ENCODE results near the gene NAA15.
"Not testable (repeated sequence)": the region's sequence is repeated elsewhere in the genome, so short reads cannot be mapped to it uniquely, and the experiment has no call there.

NAA15 gene

DNA sequence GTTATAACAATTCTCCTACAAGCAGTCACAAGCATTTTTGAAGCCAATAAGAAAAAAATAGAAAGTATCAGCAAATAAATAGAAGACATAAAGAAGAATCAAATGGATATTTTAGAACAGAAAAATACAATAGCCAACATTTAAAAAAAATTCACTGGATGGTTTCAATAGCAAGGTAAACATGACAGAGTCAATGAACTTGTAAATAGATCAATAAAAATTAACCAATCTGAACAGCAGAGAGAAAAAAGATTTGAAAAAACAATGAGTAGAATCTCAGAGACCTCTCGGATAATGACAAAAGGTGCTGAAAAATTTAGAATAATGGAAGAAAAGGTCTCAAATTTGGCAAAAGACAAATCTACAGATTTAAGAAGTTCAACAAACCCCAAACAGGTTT lies 119.3 kb downstream of the NAA15 start:
- peaks cover 14% of the 10 kb centered on the region for H3K36me3 Mint-ChIP-seq
- peaks cover 8% of the 10 kb centered on the region for H3K4me1 Mint-ChIP-seq (ENCODE audit: low read depth)
- peaks cover 4% of the 10 kb centered on the region for H3K9me3 Mint-ChIP-seq (ENCODE audit: low read depth)
- no peak overlapping the region for H3K27ac Mint-ChIP-seq
- H3K4me3 Mint-ChIP-seq: no peak overlapping the region
- no peaks in the 10 kb centered on the region for H3K27me3 Mint-ChIP-seq

DNA sequence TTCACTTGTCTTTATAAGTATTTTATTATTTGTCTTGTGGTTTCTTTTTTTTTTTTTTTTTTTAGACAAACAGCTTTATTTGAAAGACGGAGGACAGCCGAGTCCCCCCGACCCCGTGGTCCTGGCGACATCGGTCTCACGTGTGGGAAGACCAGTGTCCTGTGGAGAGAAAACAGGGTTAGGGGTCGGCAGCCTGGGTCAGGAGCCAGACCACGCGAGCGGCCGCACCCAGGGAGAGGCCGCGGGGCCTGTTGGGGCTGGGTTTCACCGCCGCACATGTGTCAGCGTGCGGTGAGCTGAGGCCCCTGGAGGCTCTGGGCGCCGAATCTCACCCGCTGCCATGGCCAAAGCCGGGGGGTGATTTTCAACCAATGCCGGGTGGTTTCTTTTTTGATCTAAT lies 134.8 kb downstream of the NAA15 start:
- Mint-ChIP-seq H3K4me3 (no peak overlapping the region), H3K36me3 (peaks cover 44% of the 10 kb centered on the region), H3K27me3 (no peaks in the 10 kb centered on the region), H3K4me1 (ENCODE audit: low read depth) (peaks cover 5% of the 10 kb centered on the region), H3K27ac (no peak overlapping the region), H3K9me3 (ENCODE audit: low read depth) (peaks cover 26% of the 10 kb centered on the region)

DNA sequence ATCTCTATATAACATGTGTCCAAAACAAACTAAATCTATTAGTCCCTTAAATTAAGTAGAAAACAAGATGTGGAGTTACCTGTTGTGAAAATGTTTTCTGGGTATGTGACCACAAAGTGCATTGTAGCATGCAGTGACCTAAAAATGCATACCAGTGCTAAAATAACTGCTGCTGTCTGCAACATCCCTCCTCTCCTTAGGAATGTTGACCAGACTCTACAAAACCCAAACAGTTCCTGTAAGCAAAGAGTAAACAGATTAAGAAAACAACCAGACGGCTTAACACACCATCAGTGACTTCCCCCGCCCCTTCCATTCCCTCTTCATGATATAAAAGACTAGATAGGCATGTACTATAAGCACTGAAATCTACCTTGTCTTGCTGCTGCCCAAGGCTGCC lies 136.8 kb downstream of the NAA15 start:
- Mint-ChIP-seq H3K4me1 (ENCODE audit: low read depth) (peaks cover 5% of the 10 kb centered on the region), H3K36me3 (peaks cover 39% of the 10 kb centered on the region), H3K9me3 (ENCODE audit: low read depth) (peaks cover 21% of the 10 kb centered on the region), H3K4me3 (no peak overlapping the region), H3K27me3 (no peaks in the 10 kb centered on the region), H3K27ac (no peak overlapping the region)

DNA sequence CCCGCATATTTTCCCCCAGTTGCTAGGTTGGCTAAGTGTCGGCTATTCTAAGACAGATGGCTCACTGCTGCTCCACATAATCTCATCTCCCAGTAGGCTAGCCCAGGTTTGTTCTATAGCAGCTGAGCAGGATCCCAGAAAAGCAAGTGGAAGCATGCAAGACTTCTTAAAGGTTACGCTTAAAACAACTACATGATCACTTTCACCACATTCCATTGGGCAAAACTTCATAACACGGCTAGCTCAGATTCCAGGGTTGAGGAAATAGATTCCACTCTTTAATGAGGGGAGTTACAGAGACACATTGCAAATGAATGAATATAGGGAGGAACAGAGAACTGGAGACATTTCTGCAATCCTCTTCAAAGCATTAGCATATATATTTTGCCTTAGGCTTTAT lies 139.7 kb downstream of the NAA15 start:
- Mint-ChIP-seq H3K9me3 (ENCODE audit: low read depth) (peaks cover 21% of the 10 kb centered on the region), H3K27me3 (no peaks in the 10 kb centered on the region), H3K4me1 (ENCODE audit: low read depth) (no peaks in the 10 kb centered on the region), H3K27ac (no peak overlapping the region), H3K4me3 (no peak overlapping the region), H3K36me3 (peaks cover 33% of the 10 kb centered on the region)

DNA sequence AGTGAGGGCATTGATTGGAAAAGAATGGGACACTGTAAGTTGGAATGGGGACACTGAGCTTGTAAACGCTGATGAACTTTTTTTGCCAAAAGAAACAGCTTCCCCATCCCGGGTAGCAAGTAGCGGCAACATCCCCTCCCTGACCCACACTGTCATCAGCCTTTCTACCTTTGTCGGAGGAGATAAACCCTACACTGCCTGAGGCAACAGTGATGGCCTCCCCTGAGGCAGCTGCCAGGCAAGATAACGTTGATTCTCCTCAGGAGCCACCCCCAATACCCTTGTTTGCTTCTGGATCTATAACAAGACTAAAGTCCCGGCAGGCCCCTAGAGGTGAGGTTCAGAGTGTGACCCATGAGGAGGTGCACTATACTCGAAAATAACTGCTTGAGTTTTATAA lies 142.4 kb downstream of the NAA15 start:
- H3K27ac Mint-ChIP-seq: no peak overlapping the region

DNA sequence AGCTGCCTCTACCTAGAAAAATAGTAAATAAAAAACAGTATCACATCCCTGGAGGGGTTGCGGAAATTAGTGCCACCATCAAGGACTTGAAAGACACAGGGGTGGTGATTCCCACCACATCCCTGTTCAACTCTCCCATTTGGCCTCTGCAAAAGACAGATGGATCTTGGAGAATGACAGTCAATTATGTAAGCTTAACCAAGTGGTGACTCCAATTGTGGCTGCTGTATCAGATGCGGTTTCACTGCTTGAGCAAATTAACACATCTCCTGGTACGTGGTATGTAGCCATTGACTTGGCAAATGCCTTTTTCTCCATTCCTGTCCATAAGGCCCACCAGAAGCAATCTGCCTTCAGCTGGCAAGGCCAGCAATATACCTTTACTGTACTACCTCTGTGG lies 143.6 kb downstream of the NAA15 start:
- not testable (repeated sequence) for H3K4me1 Mint-ChIP-seq (ENCODE audit: low read depth); H3K4me3 Mint-ChIP-seq; H3K27me3 Mint-ChIP-seq; H3K36me3 Mint-ChIP-seq; H3K9me3 Mint-ChIP-seq (ENCODE audit: low read depth); H3K27ac Mint-ChIP-seq

More for the DNA sequence above, 142.4 kb downstream of the NAA15 start:
- Mint-ChIP-seq H3K9me3 (ENCODE audit: low read depth) (peaks cover 6% of the 10 kb centered on the region), H3K4me3 (no peak overlapping the region), H3K27me3 (no peaks in the 10 kb centered on the region), H3K36me3 (peaks cover 15% of the 10 kb centered on the region), H3K4me1 (ENCODE audit: low read depth) (no peaks in the 10 kb centered on the region)

DNA sequence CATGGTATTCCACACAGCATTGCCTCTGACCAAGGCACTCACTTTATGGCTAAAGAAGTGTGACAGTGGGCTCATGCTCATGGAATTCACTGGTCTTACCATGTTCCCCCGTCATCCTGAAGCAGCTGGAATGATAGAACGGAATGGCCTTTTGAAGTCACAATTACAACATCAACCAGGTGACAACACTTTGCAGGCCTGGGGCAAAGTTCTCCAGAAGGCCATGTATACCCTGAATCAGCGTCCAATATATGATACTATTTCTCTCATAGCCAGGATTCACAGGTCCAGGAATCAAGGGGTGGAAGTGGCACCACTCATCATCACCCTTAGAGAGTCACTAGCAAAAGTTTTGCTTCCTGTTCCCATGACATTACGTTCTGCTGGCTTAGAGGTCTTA lies 145.8 kb downstream of the NAA15 start:
- H3K27me3 Mint-ChIP-seq; H3K9me3 Mint-ChIP-seq (ENCODE audit: low read depth); H3K4me3 Mint-ChIP-seq; H3K4me1 Mint-ChIP-seq (ENCODE audit: low read depth); H3K27ac Mint-ChIP-seq; H3K36me3 Mint-ChIP-seq: not testable (repeated sequence)

DNA sequence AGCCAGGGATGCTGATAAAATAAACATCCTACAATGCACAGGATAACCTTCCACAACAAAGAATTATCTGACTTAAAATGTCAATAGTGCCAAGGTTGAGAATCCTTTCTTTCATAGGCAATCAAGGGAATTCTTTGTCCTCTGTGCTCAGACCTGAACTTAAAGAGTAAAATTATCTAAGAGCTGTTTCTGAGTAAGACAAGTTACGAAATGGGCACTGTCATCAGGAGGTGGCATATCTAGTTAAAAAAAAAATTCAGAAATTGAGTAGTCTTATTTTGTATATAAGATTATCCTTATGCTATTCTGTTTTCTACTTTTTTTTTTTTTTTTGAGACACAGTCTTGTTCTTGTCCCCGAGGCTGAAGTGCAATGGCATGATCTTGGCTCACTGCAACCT lies 149.3 kb downstream of the NAA15 start:
- H3K9me3 Mint-ChIP-seq (ENCODE audit: low read depth): no peaks in the 10 kb centered on the region
- peaks cover 30% of the 10 kb centered on the region for H3K4me1 Mint-ChIP-seq (ENCODE audit: low read depth)
- H3K4me3 Mint-ChIP-seq: no peak overlapping the region
- no peaks in the 10 kb centered on the region for H3K36me3 Mint-ChIP-seq
- H3K27me3 Mint-ChIP-seq: no peaks in the 10 kb centered on the region
- no peak overlapping the region for H3K27ac Mint-ChIP-seq

DNA sequence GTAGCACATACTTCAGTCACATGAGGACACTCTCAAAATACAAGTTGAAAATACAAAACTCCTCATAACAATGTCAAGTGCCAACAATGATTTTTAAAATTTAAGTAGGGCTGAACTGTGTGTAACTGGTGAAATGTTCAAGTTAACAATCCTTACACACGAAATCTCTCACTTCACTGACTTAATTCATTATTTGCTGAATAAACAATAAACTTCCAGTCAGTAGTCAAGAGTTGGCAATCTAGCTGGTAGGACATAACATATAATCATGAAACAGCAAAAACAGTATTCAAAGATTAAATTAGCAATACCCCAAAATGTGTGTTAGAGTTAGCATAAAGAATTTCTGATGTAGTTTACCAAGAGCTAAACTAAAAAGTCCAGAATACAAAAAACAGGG lies 150.7 kb downstream of the NAA15 start:
- H3K4me3 Mint-ChIP-seq: peak overlapping the region; percentile 95
- no peaks in the 10 kb centered on the region for H3K9me3 Mint-ChIP-seq (ENCODE audit: low read depth)
- H3K36me3 Mint-ChIP-seq: no peaks in the 10 kb centered on the region
- peaks cover 43% of the 10 kb centered on the region for H3K4me1 Mint-ChIP-seq (ENCODE audit: low read depth)
- no peaks in the 10 kb centered on the region for H3K27me3 Mint-ChIP-seq
- peak overlapping the region; percentile 98 for H3K27ac Mint-ChIP-seq

DNA sequence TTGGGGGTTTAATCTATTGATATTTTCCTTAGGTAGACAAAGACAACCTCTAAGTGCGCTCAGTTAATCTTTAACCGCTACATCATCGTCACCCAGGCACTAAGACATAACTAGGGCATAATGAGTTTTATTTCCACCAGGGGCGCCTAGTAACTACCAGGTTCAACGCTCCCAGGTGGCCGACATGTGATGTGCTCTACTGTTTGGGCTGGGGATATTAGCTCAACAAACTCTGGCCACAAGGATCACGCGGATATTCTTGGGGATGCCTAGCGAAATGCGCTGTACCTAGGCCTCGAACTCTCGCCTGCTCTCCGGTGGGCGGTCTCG lies 151.7 kb downstream of the NAA15 start:
- H3K36me3 Mint-ChIP-seq: no peaks in the 10 kb centered on the region
- H3K27me3 Mint-ChIP-seq: no peaks in the 10 kb centered on the region
- H3K9me3 Mint-ChIP-seq (ENCODE audit: low read depth): no peaks in the 10 kb centered on the region
- H3K27ac Mint-ChIP-seq: peak overlapping the region; percentile 98
- H3K4me1 Mint-ChIP-seq (ENCODE audit: low read depth): peaks cover 53% of the 10 kb centered on the region
- peak overlapping the region; percentile 95 for H3K4me3 Mint-ChIP-seq

DNA sequence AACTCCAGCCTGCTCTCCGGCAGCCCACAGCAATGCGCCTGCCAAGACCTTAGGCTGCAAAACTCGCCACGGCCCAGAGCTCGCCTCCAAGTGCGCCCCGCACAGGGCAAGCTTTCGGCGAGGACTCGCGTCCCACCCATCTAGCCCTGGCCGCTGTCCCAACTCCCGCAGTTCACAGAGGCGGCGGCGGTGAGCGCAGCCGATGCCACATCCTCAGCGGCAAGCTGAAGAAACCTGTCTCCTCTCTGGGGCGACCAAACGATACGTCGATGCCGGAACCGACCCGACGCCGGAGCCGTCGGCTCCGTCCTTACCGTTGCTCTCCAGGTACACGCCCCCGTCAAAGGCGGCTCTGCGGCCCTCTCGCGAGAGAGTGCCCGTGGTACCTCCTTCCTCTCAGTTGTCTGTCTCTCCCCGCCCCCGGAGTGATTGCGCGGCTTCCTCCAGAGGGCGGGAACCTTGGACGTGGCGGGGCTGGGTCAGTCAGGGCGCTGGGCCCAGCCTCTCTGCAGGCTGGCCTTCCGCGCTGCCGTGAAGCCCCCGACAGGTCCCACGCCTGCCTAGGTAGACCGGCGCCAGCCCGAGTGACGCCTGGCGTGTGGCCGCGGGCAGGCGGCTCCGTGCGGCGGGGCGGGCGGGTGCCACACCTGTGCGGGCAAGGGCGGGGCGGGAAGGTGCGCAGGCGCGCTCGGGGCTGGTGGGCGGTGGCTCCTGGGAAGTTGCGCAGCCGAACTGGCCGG lies 152.2 kb downstream of the NAA15 start:
- H3K4me1 Mint-ChIP-seq (ENCODE audit: low read depth): peaks cover 58% of the 10 kb centered on the region
- no peaks in the 10 kb centered on the region for H3K36me3 Mint-ChIP-seq
- peak overlapping the region; percentile 98 for H3K27ac Mint-ChIP-seq
- no peaks in the 10 kb centered on the region for H3K9me3 Mint-ChIP-seq (ENCODE audit: low read depth)
- peak overlapping the region; percentile 95 for H3K4me3 Mint-ChIP-seq
- no peaks in the 10 kb centered on the region for H3K27me3 Mint-ChIP-seq

DNA sequence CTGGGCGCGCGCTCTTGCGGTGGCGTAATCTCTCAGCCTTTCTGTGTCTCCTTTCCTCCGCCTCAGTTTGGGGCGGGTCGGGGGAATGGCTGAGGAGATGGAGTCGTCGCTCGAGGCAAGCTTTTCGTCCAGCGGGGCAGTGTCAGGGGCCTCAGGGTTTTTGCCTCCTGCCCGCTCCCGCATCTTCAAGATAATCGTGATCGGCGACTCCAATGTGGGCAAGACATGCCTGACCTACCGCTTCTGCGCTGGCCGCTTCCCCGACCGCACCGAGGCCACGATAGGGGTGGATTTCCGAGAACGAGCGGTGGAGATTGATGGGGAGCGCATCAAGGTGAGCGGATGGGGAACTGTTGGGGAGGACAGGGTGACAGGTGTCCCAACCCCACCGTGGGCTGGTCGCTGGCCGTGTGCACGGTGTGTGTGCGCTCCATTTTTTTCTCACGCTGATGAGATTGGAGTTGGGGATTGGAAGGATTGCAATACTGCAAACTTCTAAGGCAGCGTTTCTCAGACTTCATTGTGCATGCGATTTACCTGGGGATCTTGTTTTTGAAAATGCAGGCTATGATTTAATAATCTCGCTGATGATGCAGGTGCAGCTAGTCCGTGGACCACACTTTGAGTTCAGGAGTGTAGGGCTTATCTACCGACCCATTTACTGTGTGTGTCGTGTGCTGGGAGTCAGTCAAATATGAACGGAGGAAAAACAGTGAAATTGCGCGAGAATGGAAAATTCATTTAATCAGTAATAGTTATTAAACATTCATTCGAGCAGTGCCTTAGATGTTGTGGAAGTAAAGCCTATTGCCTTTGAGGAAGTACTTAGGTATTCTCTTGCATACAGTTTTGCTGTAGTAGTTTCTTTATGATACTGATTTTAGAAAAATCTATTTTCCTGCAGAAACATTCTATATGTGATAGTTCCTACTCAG lies 153.1 kb downstream of the NAA15 start, which contains the start of gene RAB33B:
Gene RAB33B (plus strand): TSS at position 11 of the 935 bp plus-strand sequence. CDS start 75 bp downstream, at position 86.
- H3K27ac Mint-ChIP-seq: peak within 1 kb of the TSS; percentile 98
- no peaks in the 10 kb centered on the region for H3K9me3 Mint-ChIP-seq (ENCODE audit: low read depth)
- H3K36me3 Mint-ChIP-seq: no peaks in the 10 kb centered on the region
- H3K4me3 Mint-ChIP-seq: peak within 1 kb of the TSS; percentile 95
- peaks cover 67% of the 10 kb centered on the region for H3K4me1 Mint-ChIP-seq (ENCODE audit: low read depth)
- no peaks in the 10 kb centered on the region for H3K27me3 Mint-ChIP-seq

DNA sequence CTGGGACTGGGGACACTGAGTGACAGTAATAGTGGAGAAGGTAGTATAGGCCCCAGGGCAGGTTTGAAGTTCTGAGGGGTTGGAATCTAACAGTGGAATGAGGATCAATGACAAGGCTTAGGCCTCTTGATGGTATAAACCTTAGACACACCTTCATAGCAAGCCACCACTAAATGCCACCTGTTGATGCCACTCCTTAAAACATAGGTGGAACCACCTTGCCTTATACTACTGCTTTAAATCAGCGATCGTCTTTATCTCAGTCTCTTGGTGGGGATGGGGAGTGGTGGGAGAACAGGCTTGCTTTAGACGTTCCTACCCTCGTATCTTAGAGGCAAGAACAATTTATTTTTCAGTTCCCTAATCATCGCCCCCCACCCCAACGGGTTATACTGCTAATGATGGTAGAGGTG lies 153.8 kb downstream of the NAA15 start:
- no peak overlapping the region for H3K27ac Mint-ChIP-seq
- no peaks in the 10 kb centered on the region for H3K9me3 Mint-ChIP-seq (ENCODE audit: low read depth)
- H3K4me3 Mint-ChIP-seq: peak overlapping the region; percentile 95
- no peaks in the 10 kb centered on the region for H3K36me3 Mint-ChIP-seq
- H3K27me3 Mint-ChIP-seq: no peaks in the 10 kb centered on the region
- peaks cover 72% of the 10 kb centered on the region for H3K4me1 Mint-ChIP-seq (ENCODE audit: low read depth)

DNA sequence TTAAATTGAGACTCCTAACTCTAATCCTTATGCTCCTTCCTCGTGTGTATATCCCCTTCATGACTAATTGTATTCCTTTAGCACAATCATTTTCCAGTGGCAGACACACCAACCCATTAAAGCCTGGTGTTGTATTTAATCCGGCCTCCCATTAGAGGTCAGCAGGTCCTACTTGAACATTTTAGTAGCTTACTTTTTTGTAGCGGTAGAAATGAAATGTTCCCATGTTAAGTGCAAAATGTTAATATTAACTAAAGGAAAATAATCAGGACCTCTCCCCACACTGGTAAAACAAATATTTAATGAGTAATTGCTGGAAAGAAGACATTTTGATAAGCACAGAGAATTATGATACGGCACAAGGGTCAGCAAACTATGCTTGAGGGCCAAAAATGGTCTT lies 156.0 kb downstream of the NAA15 start:
- Mint-ChIP-seq H3K9me3 (ENCODE audit: low read depth) (no peaks in the 10 kb centered on the region), H3K27me3 (no peaks in the 10 kb centered on the region), H3K4me3 (no peak overlapping the region), H3K27ac (no peak overlapping the region), H3K36me3 (no peaks in the 10 kb centered on the region), H3K4me1 (ENCODE audit: low read depth) (peaks cover 70% of the 10 kb centered on the region)

DNA sequence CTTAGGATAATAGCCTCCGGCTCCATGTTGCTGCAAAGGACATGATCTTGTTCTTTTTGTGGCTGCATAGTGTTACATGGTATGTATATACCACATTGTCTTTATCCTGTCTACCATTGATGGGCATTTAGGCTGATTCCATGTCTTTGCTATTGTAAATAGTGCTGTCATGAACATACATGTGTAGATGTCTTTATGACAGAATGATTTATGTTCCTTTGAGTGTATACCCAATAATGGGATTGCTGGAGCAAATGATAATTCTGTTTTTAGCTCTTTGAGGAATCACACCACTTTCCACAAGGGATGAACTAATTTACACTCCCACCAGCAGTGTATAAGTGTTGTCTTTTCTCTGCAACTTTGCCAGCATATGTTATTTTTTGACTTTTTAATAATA lies 157.2 kb downstream of the NAA15 start:
- Mint-ChIP-seq H3K4me1 (ENCODE audit: low read depth) (peaks cover 63% of the 10 kb centered on the region), H3K27me3 (no peaks in the 10 kb centered on the region), H3K9me3 (ENCODE audit: low read depth) (no peaks in the 10 kb centered on the region), H3K4me3 (no peak overlapping the region), H3K36me3 (peaks cover 1% of the 10 kb centered on the region), H3K27ac (no peak overlapping the region)

Measured in activated naive CD8-positive, alpha-beta T cell (primary cell).